HEK293 (cell line): Measurements from ENCODE around the gene ETV1.

ENCODE experiments used
- CTCF ChIA-PET: fragments of 350-600 bp; formaldehyde crosslinking; extraction: SDS; loops from one replicate; lab custom pipeline; 2021; ENCODE audit warnings: antibody characterized with exemption; lab: Yijun Ruan, JAX
- POLR2A ChIA-PET: fragments of 300-600 bp; formaldehyde crosslinking; extraction: SDS; loops from one replicate; lab custom pipeline; 2020; ENCODE audit warnings: antibody characterized with exemption, inconsistent platforms; lab: Yijun Ruan, JAX
- H3K27ac ChIP-seq: fragments of 200-500 bp; sonication (Bioruptor generic); 2 replicates; pipeline ENCODE4 v1.5.1; 2014; ENCODE audit warnings: low read depth, low read length, control low read depth, inconsistent platforms; ENCODE audit errors: extremely low read depth
- H3K36me3 ChIP-seq, 2 experiments: fragments of 200-500 bp in 1 of 2; sonication (Bioruptor generic) in 1 of 2; 1 replicate in 1 of 2; 2 replicates in 1 of 2; pipeline ENCODE4 v1.5.1; 2014 to 2017; ENCODE audit warnings: inconsistent platforms in 2 of 2, low read length in 2 of 2; ENCODE audit not compliant: control insufficient read depth in 2 of 2, insufficient read depth in 1 of 2
- H3K4me1 ChIP-seq: fragments of 200-500 bp; sonication (Bioruptor generic); 2 replicates; pipeline ENCODE4 v1.5.1; 2014; ENCODE audit warnings: mild to moderate bottlenecking, low read length, inconsistent platforms; ENCODE audit not compliant: control insufficient read depth, insufficient read depth
- H3K4me3 ChIP-seq: 2 replicates; pipeline ENCODE4 v1.5.1; 2011; ENCODE audit warnings: low read depth, mild to moderate bottlenecking, control low read depth, low read length, moderate library complexity
- H3K9me3 ChIP-seq: fragments of 200-500 bp; sonication (Bioruptor generic); 2 replicates; pipeline ENCODE4 v1.5.1; 2014; ENCODE audit warnings: low read depth, low read length, inconsistent platforms; ENCODE audit not compliant: control insufficient read depth, insufficient read depth
- KLF1 ChIP-seq: fragments of 450-650 bp; formaldehyde crosslinking; IDR thresholded peaks from 2 replicates; pipeline ENCODE4 v1.5.1; 2016; ENCODE audit warnings: missing biosample characterization, missing genetic modification characterization
- MEIS1 ChIP-seq: sonication (generic); formaldehyde crosslinking; IDR thresholded peaks from 2 replicates; pipeline ENCODE4 v1.8.1; 2022; ENCODE audit warnings: missing genetic modification reagents, mild to moderate bottlenecking, borderline replicate concordance
- OSR2 ChIP-seq: fragments of 450-650 bp; formaldehyde crosslinking; IDR thresholded peaks from 2 replicates; pipeline ENCODE4 v1.5.1; 2016; ENCODE audit warnings: missing biosample characterization, missing genetic modification characterization
- RBAK ChIP-seq: fragments of 450-650 bp; formaldehyde crosslinking; IDR thresholded peaks from 2 replicates; pipeline ENCODE4 v1.5.1; 2016; ENCODE audit warnings: missing biosample characterization, missing genetic modification characterization
- REST ChIP-seq: fragments of 450-650 bp; formaldehyde crosslinking; IDR thresholded peaks from 2 replicates; pipeline ENCODE4 v1.5.1; 2016; ENCODE audit warnings: missing biosample characterization, missing genetic modification characterization
- TRIM28 ChIP-seq: IDR thresholded peaks from 2 replicates; pipeline ENCODE4 v1.6.1; 2011; ENCODE audit warnings: low read length, control low read depth, borderline replicate concordance
- YY1 ChIP-seq: fragments of 450-650 bp; formaldehyde crosslinking; IDR thresholded peaks from 2 replicates; pipeline ENCODE4 v1.5.1; 2018; ENCODE audit warnings: missing biosample characterization, missing genetic modification characterization
- ZFHX2 ChIP-seq: fragments of 450-650 bp; formaldehyde crosslinking; conservative IDR thresholded peaks from 2 replicates; pipeline ENCODE4 v1.5.1; 2016; ENCODE audit warnings: missing biosample characterization, missing genetic modification characterization
- ZNF112 ChIP-seq: fragments of 450-650 bp; formaldehyde crosslinking; IDR thresholded peaks from 2 replicates; pipeline ENCODE4 v1.5.0; 2017; ENCODE audit warnings: missing biosample characterization, missing genetic modification characterization
- ZNF138 ChIP-seq: fragments of 450-650 bp; formaldehyde crosslinking; IDR thresholded peaks from 2 replicates; pipeline ENCODE4 v1.5.1; 2016; ENCODE audit warnings: missing biosample characterization, missing genetic modification characterization, borderline replicate concordance
- ZNF148 ChIP-seq: fragments of 450-650 bp; formaldehyde crosslinking; IDR thresholded peaks from 2 replicates; pipeline ENCODE4 v1.5.0; 2017; ENCODE audit warnings: missing biosample characterization, missing genetic modification characterization, borderline replicate concordance
- ZNF18 ChIP-seq: fragments of 450-650 bp; formaldehyde crosslinking; IDR thresholded peaks from 2 replicates; pipeline ENCODE4 v1.5.1; 2016; ENCODE audit warnings: missing biosample characterization, missing genetic modification characterization
- ZNF518A ChIP-seq: fragments of 450-650 bp; formaldehyde crosslinking; conservative IDR thresholded peaks from 2 replicates; pipeline ENCODE4 v1.5.1; 2016; ENCODE audit warnings: low read depth, missing biosample characterization, missing genetic modification characterization
- ZNF558 ChIP-seq: fragments of 450-650 bp; formaldehyde crosslinking; IDR thresholded peaks from 2 replicates; pipeline ENCODE4 v1.5.1; 2016; ENCODE audit warnings: missing biosample characterization, missing genetic modification characterization
- ZNF596 ChIP-seq: fragments of 450-650 bp; IDR thresholded peaks from 2 replicates; pipeline ENCODE4 v1.5.0; 2018; ENCODE audit warnings: missing biosample characterization, mild to moderate bottlenecking, missing genetic modification characterization, moderate library complexity

The ETV1 gene

DNA sequence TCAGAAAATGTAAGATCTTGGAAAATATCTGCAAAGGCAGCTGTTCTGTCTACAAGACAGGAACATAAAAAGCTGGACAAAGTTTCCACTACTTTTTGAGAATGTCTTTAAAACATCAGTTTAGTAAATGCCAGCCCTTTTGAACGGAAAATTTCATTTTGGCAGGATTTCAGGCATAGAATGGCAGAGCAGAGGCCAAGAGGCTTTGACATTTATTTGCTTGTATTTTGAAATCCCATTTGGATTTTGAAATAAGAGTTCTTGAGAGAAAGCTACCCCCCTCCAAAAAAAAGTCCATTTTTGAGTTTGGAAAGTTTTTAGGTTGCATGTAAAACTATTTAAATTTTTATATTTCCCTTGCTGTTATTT is 3.1 kb upstream of the ETV1 start:
- no peak overlapping the region for H3K4me3 ChIP-seq
- H3K27ac ChIP-seq, result no peak overlapping the region
- no peaks in the 10 kb centered on the region for H3K4me1 ChIP-seq
- no peaks in the 10 kb centered on the region for H3K36me3 ChIP-seq
- no peak for TF ChIP-seq ZNF138 (tag by site-specific recombination)
- no peak for TF ChIP-seq ZNF596 (tag by site-specific recombination)
- TF ChIP-seq OSR2 (tag by site-specific recombination), result no peak
- TF ChIP-seq REST (tag by site-specific recombination), result no peak
- TF ChIP-seq YY1 (tag by site-specific recombination), result no peak
- TF ChIP-seq MEIS1 (CRISPR knock-in tag), result no peak
- TF ChIP-seq RBAK (tag by site-specific recombination), result no peak
- TF ChIP-seq KLF1 (tag by site-specific recombination), result no peak
- no peak for TF ChIP-seq ZNF18 (tag by site-specific recombination)
- TF ChIP-seq ZNF148 (tag by site-specific recombination), result no peak
- TF ChIP-seq ZNF112 (tag by site-specific recombination), result no peak
- no peak for TF ChIP-seq ZNF518A (tag by site-specific recombination)
- no peak for TF ChIP-seq TRIM28
- TF ChIP-seq ZFHX2 (tag by site-specific recombination), result no peak
- no peak for TF ChIP-seq ZNF558 (tag by site-specific recombination)
- H3K9me3 ChIP-seq, result no peaks in the 10 kb centered on the region
- ChIA-PET POLR2A (no interaction called here), CTCF (interaction anchor here (0.5 to 1.2 kb wide), 3 partner anchors 29 to 700 kb away, joined by 3 to 4 read pairs (median 3); no protein-coding TSS in a partner anchor)
